Measurements from ENCODE around the gene MYCN. TPM values are rescaled to one million over a fixed set of nuclear protein-coding genes. Genes with fewer than 3 reads are reported as not detected.

Gene MYCN
- total and polyA plus RNA-seq, 2 donors (not counting 3 experiments of a cell fraction or from before 2014, with no cell fraction given) = 0.47 to 6.8 TPM

- CTCF ChIA-PET = no interaction called here
- no peak overlapping the region for H3K9ac ChIP-seq (replicated peaks; ENCODE audit: extremely low read depth, insufficient read depth, low read length)
- dilution Hi-C loops (cut with MboI; ENCODE audit: extremely low pct_ligation_motif_present, low sequenced_read_pairs) = no loop called here
- BruUV-seq (replicated peaks) = no TSS peak
- H3K9me3 ChIP-seq (replicated peaks; ENCODE audit: control insufficient read depth, insufficient read depth, low read length) = no peaks in the 10 kb centered on the region
- H3K4me3 ChIP-seq (replicated peaks in 1 of 3; ENCODE audit: insufficient read depth in 1 of 3, low read depth in 1 of 3, low read length in 3 of 3) = no peak overlapping the region
- intact Hi-C loops (cut with micrococcal nuclease) = no loop called here
- TF ChIP-seq JUN (IDR thresholded peaks at IDR 0.05; ENCODE audit: borderline replicate concordance, insufficient read depth, insufficient read length, low read depth) = no peak
- TF ChIP-seq POLR2AphosphoS5 (IDR thresholded peaks at IDR 0.05; ENCODE audit: insufficient read depth, low read depth, low read length) = no peak
- H4K20me1 ChIP-seq (replicated peaks; ENCODE audit: control insufficient read depth, extremely low read depth, insufficient read depth, low read length) = no peaks in the 10 kb centered on the region
- H3K4me2 ChIP-seq (ENCODE audit: insufficient read depth, low read length) = no peak overlapping the region
- POLR2A ChIA-PET = no interaction called here
- no peaks in the 10 kb centered on the region for H3K36me3 ChIP-seq (ENCODE audit: control insufficient read depth in 2 of 2, extremely low read depth in 1 of 2, insufficient read depth in 2 of 2, low read length in 2 of 2)
- H3K9me1 ChIP-seq (replicated peaks; ENCODE audit: control insufficient read depth, extremely low read depth, insufficient read depth, low read length) = no peaks in the 10 kb centered on the region
- no peaks in the 10 kb centered on the region for H3K79me2 ChIP-seq (ENCODE audit: control insufficient read depth, insufficient read depth, low read length)
- no peak for FAIRE-seq
- no peak overlapping the region for H2AFZ ChIP-seq (ENCODE audit: low read depth, low read length)
- H3K27ac ChIP-seq (ENCODE audit: insufficient read depth, low read depth, low read length) = no peak overlapping the region
- no peak for DNase-seq (ENCODE audit: low read depth, low spot score)
- no peaks in the 10 kb centered on the region for H3K27me3 ChIP-seq (ENCODE audit: control insufficient read depth in 2 of 2, insufficient read depth in 2 of 2, low read length in 2 of 2)
- no peaks in the 10 kb centered on the region for H3K4me1 ChIP-seq (ENCODE audit: control insufficient read depth, extremely low read depth, insufficient read depth, low read length)
Measured at GRCh38 chr2:15991231-15991630, 50.9 kb downstream of the MYCN start.

GRCh38 chr2:15992457-15993231, 52.3 kb downstream of the MYCN start:
- intact Hi-C loops (cut with micrococcal nuclease) = no loop called here
- no peaks in the 10 kb centered on the region for H3K36me3 ChIP-seq (ENCODE audit: control insufficient read depth in 2 of 2, extremely low read depth in 1 of 2, insufficient read depth in 2 of 2, low read length in 2 of 2)
- H3K9me1 ChIP-seq (replicated peaks; ENCODE audit: control insufficient read depth, extremely low read depth, insufficient read depth, low read length) = no peaks in the 10 kb centered on the region
- CTCF ChIA-PET = no interaction called here
- DNase-seq (ENCODE audit: low read depth, low spot score) (no peak), FAIRE-seq (no peak)
- POLR2A ChIA-PET = no interaction called here
- H3K9me3 ChIP-seq (replicated peaks; ENCODE audit: control insufficient read depth, insufficient read depth, low read length) = no peaks in the 10 kb centered on the region
- no peaks in the 10 kb centered on the region for H3K4me1 ChIP-seq (ENCODE audit: control insufficient read depth, extremely low read depth, insufficient read depth, low read length)
- no peaks in the 10 kb centered on the region for H3K27me3 ChIP-seq (ENCODE audit: control insufficient read depth in 2 of 2, insufficient read depth in 2 of 2, low read length in 2 of 2)
- H3K4me2 ChIP-seq (ENCODE audit: insufficient read depth, low read length) = no peak overlapping the region
- H3K79me2 ChIP-seq (ENCODE audit: control insufficient read depth, insufficient read depth, low read length) = no peaks in the 10 kb centered on the region
- H3K4me3 ChIP-seq (replicated peaks in 1 of 3; ENCODE audit: insufficient read depth in 1 of 3, low read depth in 1 of 3, low read length in 3 of 3) = no peak overlapping the region
- H4K20me1 ChIP-seq (replicated peaks; ENCODE audit: control insufficient read depth, extremely low read depth, insufficient read depth, low read length) = no peaks in the 10 kb centered on the region
- dilution Hi-C loops (cut with MboI; ENCODE audit: extremely low pct_ligation_motif_present, low sequenced_read_pairs) = no loop called here
- no peak overlapping the region for H3K27ac ChIP-seq (ENCODE audit: insufficient read depth, low read depth, low read length)
- no peak overlapping the region for H3K9ac ChIP-seq (replicated peaks; ENCODE audit: extremely low read depth, insufficient read depth, low read length)
- TF ChIP-seq MYC (IDR thresholded peaks at IDR 0.05; ENCODE audit: low read depth, low read length) (no peak), POLR2A (IDR thresholded peaks at IDR 0.05; ENCODE audit: low read depth, low read length) (no peak), GATA2 (IDR thresholded peaks at IDR 0.05; ENCODE audit: insufficient read depth, insufficient read length, low read depth, low read length) (no peak), MAX (IDR thresholded peaks at IDR 0.05; ENCODE audit: insufficient read depth, insufficient read length) (no peak)
- no TSS peak for BruUV-seq (replicated peaks)
- H2AFZ ChIP-seq (ENCODE audit: low read depth, low read length) = no peak overlapping the region

Measured in endothelial cell of umbilical vein (primary cell).